Activated naive CD4-positive, alpha-beta T cell treated with Interleukin-2 at 50 U/mL for 16 hours (primary cell): ENCODE results near the gene GTF2B.
"Not testable (repeated sequence)": the region's sequence is repeated elsewhere in the genome, so short reads cannot be mapped to it uniquely, and the experiment has no call there.

Experiments used
- DNase-seq: peaks from one replicate; pipeline ENCODE4 v3.0.0-alpha.2; 2020

GTF2B gene

DNA sequence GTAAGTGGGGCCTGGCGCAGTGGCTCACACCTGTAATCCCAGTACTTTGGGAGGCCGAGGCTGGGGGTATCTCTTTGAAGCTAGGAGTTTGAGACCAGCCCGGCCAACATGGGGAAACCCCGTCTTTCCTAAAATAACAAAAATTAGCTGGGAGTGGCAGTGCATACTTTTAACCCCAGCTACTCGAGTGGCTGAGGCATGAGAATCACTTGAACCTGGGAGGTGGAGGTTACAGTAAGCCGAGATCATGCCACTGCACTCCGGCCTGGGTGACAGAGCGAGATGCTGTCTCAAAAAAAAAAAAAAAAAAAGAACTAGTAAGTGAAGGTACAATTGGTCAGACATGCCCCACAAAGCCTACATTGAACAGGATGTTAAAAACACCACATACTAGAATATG is 10.7 kb downstream of the GTF2B start:
- DNase-seq: not testable (repeated sequence)

GRCh38 chr1:88878731-88879130 is 12.6 kb downstream of the GTF2B start:
- no peak for DNase-seq

DNA sequence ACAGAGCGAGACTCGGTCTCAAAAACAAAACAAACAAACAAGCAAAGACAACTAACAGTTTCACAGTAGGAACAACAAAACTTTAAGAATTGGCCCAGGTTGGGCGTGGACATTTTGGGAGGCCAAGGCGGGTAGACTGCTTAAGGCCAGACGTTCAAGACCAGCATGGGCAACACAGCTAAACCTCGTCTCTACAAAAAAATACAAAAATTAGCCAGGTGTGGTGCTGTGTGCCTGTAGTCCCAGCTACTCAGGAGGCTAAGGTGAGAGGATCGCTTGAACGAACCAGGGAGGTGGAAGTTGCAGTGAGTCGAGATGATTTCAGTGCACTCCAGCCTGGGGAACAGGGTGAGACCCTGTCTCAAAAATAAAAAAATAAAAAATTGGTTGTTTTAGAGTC is 13.5 kb downstream of the GTF2B start:
- no peak for DNase-seq

DNA sequence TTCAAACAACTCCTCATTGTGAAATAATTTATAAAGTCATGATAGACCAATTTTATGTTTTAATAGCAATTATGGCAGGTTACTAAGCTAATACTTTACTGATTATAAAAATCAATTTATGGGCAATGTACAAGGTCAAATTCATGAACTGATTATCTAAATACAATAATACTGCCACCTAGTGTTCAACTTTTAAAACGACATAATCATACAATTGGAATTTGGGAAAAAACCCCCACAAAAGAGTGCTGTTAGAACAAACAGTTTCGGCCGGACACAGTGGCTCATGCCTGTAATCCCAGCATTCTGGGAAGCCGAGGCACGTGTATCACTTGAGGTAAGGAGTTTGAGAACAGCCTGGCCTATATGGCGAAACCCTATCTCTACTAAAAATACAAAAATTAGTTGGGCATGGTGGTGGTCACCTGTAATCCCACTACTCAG is 14.0 kb downstream of the GTF2B start:
- no peak for DNase-seq

GRCh38 chr1:88876573-88877365 is 14.6 kb downstream of the GTF2B start:
- DNase-seq: no peak

GRCh38 chr1:88875595-88875994 is 15.8 kb downstream of the GTF2B start:
- no peak for DNase-seq

- DNase-seq: no peak
Observed at GRCh38 chr1:88873737-88874349, 17.5 kb downstream of the GTF2B start.

GRCh38 chr1:88869644-88870043 is 21.7 kb downstream of the GTF2B start:
- DNase-seq: not testable (repeated sequence)

DNA sequence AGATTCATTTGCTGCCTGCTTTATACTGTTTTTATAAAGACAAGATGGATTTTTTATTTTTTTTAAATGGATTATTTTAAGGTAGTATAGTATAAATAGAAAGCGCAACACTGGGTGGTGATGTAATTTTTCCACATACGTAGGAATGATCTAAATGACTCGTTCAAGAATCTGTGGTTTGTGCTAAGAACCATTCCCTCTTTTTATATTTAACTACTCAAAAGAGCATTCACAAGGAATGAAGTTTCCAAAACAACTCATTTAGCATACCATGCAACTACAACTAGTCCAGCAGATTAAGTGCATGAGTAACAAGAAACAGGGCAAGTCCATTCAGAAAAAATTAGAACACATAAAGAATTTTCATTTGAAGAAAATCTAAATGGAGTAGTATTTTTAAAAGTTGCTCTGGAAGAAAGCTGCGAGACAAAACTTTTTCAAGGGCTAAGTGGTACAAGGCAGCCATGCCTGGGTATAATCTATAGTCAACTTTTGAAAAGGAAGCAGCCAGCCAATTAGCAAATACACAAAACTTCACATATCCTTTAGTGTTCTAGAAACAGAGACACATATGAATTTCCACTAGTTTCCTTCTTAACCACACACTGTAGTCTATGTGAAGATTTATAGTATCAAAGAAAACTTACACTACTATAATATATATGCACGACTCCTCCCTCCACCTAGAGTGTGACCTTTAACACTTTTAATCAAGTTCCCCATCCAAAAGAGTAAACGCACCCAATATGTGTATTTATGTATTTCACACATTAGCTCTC is 23.4 kb downstream of the GTF2B start:
- no peak for DNase-seq

GRCh38 chr1:88851303-88852063 is 39.9 kb downstream of the GTF2B start:
- DNase-seq: no peak

DNA sequence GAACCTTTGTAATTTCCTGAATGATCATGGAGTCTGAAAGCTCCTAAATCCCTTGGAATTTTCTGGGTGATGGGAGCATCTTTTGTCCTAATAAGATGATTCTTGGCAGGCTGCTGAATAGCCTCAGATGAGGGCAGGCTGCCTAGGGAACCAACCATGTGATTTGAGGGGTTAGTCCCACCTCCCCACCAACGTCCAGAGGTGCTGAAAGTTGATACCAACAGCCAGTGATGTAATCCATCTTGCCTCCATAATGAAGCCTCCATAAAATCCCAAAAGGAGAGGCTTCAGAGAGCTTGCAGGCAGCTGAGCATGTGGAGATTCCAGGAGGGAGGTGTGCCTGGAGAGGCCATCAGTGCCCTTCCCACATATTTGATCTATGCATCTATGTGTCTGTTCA is 43.7 kb downstream of the GTF2B start:
- DNase-seq: no peak

DNA sequence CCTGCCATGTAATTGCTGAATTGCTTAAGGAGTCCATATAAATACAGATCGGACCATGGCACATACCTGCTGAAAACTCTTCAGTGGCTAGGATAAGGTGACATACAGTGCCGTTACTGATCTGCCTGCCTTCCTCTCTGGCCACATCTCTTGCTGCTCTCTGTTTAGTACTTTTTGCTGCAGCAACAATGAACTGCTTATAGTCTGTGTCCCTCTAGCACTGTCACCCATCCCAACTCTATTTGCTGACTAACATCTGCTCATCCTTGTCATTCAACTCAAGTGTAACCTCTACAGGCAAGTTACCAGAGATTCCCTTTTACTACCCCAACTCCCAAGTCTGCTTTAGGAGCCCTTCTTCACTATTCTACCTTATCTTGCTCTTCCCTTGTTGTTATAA is 65.6 kb downstream of the GTF2B start:
- no peak for DNase-seq

- not testable (repeated sequence) for DNase-seq
Observed at GRCh38 chr1:88819642-88820041, 71.7 kb downstream of the GTF2B start.

GRCh38 chr1:88813471-88813870 is 77.9 kb downstream of the GTF2B start:
- no peak for DNase-seq

DNA sequence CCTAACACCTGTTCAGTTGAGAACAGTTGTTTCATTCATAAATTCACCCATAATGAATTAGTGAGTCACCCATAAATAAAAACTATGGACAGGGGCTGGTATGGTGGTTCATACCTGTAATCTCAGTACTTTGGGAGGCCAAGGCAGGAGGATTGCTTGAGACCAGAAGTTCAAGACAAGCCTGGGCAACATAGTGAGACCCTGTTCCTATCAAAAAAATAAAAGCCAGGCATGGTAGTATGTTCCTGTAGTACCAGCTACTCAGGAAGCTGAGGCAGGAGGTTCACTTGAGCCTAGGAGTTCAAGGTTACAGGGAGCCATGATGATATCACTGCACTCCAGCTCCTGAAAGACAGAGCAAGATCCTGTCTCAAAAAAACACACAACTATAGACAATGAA is 79.0 kb downstream of the GTF2B start:
- DNase-seq: no peak

- no peak for DNase-seq
Observed at GRCh38 chr1:88803444-88803843, 87.9 kb downstream of the GTF2B start.

DNA sequence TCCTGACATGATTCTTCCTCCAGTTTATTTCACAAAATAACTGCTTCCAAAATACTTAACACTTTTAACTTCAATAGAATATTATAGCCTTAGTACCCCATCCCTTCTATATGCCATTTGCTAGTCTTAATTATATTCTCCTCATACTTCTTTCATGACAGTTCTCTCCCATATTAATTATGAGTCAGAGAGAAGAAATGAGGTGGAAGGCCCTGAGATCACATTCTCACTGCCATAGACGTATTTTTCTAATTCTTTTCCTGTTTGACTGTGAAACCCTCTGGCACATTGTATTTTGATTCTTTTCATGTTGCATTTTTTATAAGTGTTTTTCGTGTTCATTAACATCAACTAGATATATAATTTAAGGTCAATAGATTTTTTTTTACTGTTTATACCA is 88.4 kb downstream of the GTF2B start:
- no peak for DNase-seq
